HL-60 (cell line): ENCODE results near the gene MAGEA12.
"Not testable (repeated sequence)": the region's sequence is repeated elsewhere in the genome, so short reads cannot be mapped to it uniquely, and the experiment has no call there.

Experiments
- GABPA ChIP-seq: IDR thresholded peaks from 2 replicates; pipeline ENCODE4 v1.6.1; 2012; ENCODE audit warnings: low read depth
- POLR2AphosphoS5 ChIP-seq: IDR thresholded peaks from 2 replicates; pipeline ENCODE4 v1.6.1; 2012; ENCODE audit warnings: low read depth
- TF ChIP-seq, protein P1 (sequence below): IDR thresholded peaks from one replicate; pipeline ENCODE4 v1.5.1; 2011; ENCODE audit warnings: low read length, control low read depth, inconsistent platforms; ENCODE audit not compliant: insufficient read depth

DNA sequence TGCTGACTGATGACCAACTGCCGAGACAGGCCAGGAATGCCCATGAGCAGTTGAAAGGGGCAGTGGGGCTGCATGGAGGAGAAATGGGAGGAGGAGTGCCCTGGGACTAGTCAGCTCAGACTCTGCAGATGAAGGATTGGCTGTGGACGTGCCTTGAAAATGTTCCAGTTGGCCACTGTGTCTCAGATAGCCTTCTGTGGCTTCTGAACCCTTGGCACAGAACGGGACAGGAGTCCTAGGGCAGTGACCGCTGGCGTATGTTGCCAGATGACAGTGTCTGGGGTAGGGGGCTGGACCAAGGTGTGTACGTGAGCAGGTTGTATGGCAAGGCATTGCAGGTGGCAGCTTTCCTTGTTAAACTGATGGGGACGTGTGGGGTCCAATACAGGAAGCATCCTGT, 27.1 kb upstream of the MAGEA12 start:
- TF ChIP-seq, protein P1, sequence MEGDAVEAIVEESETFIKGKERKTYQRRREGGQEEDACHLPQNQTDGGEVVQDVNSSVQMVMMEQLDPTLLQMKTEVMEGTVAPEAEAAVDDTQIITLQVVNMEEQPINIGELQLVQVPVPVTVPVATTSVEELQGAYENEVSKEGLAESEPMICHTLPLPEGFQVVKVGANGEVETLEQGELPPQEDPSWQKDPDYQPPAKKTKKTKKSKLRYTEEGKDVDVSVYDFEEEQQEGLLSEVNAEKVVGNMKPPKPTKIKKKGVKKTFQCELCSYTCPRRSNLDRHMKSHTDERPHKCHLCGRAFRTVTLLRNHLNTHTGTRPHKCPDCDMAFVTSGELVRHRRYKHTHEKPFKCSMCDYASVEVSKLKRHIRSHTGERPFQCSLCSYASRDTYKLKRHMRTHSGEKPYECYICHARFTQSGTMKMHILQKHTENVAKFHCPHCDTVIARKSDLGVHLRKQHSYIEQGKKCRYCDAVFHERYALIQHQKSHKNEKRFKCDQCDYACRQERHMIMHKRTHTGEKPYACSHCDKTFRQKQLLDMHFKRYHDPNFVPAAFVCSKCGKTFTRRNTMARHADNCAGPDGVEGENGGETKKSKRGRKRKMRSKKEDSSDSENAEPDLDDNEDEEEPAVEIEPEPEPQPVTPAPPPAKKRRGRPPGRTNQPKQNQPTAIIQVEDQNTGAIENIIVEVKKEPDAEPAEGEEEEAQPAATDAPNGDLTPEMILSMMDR, result not testable (repeated sequence)
- not testable (repeated sequence) for TF ChIP-seq POLR2AphosphoS5, GABPA
